ENCODE results near the gene PEPD. TPM values are rescaled to one million over a fixed set of nuclear protein-coding genes. Genes with fewer than 3 reads are reported as not detected.
"Not testable (repeated sequence)": the region's sequence is repeated elsewhere in the genome, so short reads cannot be mapped to it uniquely, and the experiment has no call there.

PEPD gene
- total RNA-seq, result 10 to 100 TPM; 18.7 to 25.7 TPM

DNA sequence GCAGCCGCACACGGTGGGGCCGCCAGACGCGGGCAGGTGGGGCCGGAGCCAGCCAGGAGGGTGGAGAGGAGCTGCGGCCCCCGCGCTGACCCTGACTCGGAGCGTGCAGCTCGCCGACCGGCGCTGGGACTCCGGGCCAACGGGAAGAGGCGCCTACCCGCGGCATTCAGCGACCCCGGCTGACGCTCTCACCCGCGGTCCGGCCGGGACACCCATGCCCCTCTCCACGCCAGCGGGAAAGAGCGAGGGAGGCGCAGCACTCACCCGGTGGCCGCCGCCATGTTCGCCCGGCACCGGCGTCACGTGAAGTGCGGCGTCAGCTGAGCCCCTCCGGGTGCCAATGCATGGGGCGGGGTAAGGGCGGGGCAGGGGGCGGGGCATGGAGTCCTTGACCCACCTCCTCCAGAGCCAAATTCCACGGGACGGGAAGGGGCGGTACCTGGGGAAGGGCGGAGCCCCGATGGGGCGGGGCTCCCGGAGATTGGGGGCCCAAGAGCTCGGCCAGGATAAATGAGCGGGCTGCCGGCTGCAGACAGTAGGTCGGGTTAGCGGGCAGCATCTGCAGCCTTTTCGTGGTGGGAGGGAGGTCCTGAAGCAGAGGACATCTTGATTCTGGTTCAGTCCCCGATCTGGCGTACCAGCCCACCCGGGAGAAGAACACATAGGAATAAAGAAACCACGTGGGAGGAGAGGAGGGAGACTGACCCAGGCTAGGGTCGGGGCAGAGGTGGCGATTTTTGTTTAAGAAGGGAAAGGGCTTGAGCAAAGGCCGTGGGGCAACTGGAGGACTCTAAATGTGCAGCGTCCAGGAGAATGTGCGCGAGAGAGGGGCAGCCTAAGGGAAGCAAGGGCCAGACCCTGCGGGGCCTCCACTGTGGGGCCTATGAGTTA lies at the start of gene PEPD:
Gene PEPD (minus strand): TSS at position 312 of the 891 bp plus-strand sequence. CDS start 31 bp downstream, at position 281.
- H3K27me3 Mint-ChIP-seq, result peaks cover 0 to under 1% of the 10 kb centered on the region in 2 donors
- peak; percentile 96 to 98 for ATAC-seq
- H3K27ac Mint-ChIP-seq, result peak within 1 kb of the TSS; percentile 21 to 59
- no peaks in the 10 kb centered on the region for H3K9me3 Mint-ChIP-seq
- no peaks in the 10 kb centered on the region for H3K36me3 Mint-ChIP-seq
- H3K4me1 Mint-ChIP-seq (ENCODE audit: low read depth in 2 of 2), result peaks cover 20 to 23% of the 10 kb centered on the region in 2 donors
- H3K4me3 Mint-ChIP-seq, result peak within 1 kb of the TSS; percentile 94
- peak; percentile 88 for DNase-seq (ENCODE audit: low spot score)

GRCh38 chr19:33569821-33570220 lies 48.2 kb upstream of the PEPD start:
- DNase-seq (ENCODE audit: low spot score) (peak; percentile 13), ATAC-seq (no peak)
- Mint-ChIP-seq H3K36me3 (peaks cover 11% of the 10 kb centered on the region), H3K4me1 (ENCODE audit: low read depth in 2 of 2) (no peaks in the 10 kb centered on the region), H3K27me3 (peaks cover 37 to 76% of the 10 kb centered on the region in 2 donors), H3K27ac (no peak overlapping the region), H3K9me3 (peaks cover 8% of the 10 kb centered on the region), H3K4me3 (no peak overlapping the region)

- ATAC-seq, result no peak
- Mint-ChIP-seq H3K4me3 (no peak overlapping the region), H3K4me1 (ENCODE audit: low read depth in 2 of 2) (no peaks in the 10 kb centered on the region), H3K36me3 (no peaks in the 10 kb centered on the region), H3K9me3 (no peaks in the 10 kb centered on the region), H3K27me3 (peaks cover 34 to 75% of the 10 kb centered on the region in 2 donors), H3K27ac (no peak overlapping the region)
- peak; percentile 29 for DNase-seq (ENCODE audit: low spot score)
Measured at GRCh38 chr19:33568706-33569105, 47.1 kb upstream of the PEPD start.

DNA sequence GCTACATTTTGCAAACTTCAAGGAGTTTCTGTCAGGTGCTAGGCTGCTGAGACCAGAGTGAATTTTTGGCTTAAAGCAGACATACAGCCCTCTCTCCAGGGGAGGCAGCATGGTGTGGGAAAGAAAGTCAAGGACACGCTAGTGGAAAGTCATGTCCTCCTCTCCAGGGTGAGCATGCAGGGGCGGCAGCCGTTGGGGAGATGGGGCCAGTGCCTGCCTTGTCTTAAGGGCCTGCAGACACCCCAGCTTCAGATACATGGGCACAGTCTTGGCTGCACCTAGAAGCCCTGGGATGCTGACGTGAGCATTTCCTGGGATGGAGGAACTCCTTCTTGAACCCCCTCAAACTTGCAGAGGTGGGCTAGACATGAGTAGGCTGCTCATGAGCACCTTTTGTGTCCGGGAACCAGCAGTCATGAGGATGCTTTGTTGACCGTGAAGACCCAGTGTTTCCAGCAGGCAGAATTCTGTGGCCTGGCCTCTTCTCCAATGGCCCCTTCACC lies 43.3 kb upstream of the PEPD start:
- H3K27me3 Mint-ChIP-seq, result peaks cover 19 to 44% of the 10 kb centered on the region in 2 donors

DNA sequence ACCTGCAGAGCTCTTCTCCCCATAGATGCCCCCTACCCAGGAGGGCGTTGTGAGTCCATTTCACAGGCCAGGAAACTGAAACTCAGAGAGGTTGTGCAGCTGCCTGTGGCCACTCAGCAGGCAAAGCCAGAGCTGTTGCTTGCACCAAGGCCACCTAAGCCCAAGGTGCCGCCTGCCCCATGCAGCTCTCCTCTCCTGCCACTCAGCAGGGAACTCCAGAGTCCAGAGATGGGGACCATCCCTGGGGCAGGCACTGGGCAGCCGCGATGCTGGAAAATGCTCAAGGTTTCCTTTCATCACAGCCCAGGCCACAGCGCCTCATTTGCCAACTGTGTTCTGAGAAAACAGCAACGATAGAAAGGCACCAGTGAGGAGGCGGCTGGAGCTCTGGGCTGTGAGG lies 41.0 kb upstream of the PEPD start:
- Mint-ChIP-seq H3K36me3 (no peaks in the 10 kb centered on the region), H3K27ac (no peak overlapping the region), H3K9me3 (no peaks in the 10 kb centered on the region), H3K4me3 (no peak overlapping the region), H3K27me3 (peaks cover 10 to 38% of the 10 kb centered on the region in 2 donors), H3K4me1 (ENCODE audit: low read depth in 2 of 2) (no peaks in the 10 kb centered on the region)
- DNase-seq (ENCODE audit: low spot score) (no peak), ATAC-seq (no peak)

More for the DNA sequence above, 43.3 kb upstream of the PEPD start:
- Mint-ChIP-seq H3K4me3 (no peak overlapping the region), H3K9me3 (no peaks in the 10 kb centered on the region), H3K36me3 (no peaks in the 10 kb centered on the region), H3K4me1 (ENCODE audit: low read depth in 2 of 2) (no peaks in the 10 kb centered on the region), H3K27ac (no peak overlapping the region)
- no peak for ATAC-seq
- no peak for DNase-seq (ENCODE audit: low spot score)

DNA sequence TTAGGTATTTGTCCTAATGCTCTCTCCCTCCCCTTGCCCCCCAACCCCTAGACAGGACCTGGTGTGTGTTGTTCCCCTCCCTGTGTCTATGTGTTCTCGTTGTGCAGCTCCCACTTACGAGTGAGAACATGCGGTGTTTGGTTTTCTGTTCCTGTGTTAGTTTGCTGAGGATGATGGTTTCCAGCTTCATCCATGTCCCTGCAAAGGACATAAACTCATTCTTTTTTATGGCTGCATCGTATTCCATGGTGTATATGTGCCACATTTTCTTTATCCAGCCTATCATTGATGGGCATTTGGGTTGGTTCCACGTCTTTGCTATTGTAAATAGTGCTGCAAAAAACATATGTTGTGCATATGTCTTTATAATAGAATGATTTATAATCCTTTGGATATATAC lies 40.1 kb upstream of the PEPD start:
- H3K4me1 Mint-ChIP-seq (ENCODE audit: low read depth in 2 of 2); ATAC-seq; H3K9me3 Mint-ChIP-seq: not testable (repeated sequence)

DNA sequence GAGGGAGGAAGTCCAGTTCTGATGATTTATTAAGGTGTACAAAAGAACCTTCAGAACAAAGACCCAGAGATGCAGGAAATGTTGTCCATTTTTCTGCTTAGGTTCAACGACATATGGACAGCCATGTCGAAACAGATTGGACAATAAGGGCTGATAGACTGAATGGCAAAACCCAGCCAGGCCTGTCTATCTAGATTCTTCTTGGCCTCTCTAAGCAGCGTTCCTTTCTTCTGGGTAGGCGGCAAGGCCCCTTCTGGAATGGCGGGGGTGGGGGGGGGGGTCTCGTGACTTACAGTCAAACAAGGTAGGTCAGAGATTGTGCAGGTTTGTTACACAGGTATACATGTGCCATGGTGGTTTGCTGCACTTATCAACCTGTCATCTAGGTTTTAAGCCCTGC lies 39.7 kb upstream of the PEPD start:
- peaks cover 10 to 31% of the 10 kb centered on the region in 2 donors for H3K27me3 Mint-ChIP-seq

More for the DNA sequence above, 40.1 kb upstream of the PEPD start:
- H3K4me3 Mint-ChIP-seq; H3K27ac Mint-ChIP-seq; DNase-seq (ENCODE audit: low spot score); H3K36me3 Mint-ChIP-seq: not testable (repeated sequence)
- peaks cover 10 to 31% of the 10 kb centered on the region in 2 donors for H3K27me3 Mint-ChIP-seq

DNA sequence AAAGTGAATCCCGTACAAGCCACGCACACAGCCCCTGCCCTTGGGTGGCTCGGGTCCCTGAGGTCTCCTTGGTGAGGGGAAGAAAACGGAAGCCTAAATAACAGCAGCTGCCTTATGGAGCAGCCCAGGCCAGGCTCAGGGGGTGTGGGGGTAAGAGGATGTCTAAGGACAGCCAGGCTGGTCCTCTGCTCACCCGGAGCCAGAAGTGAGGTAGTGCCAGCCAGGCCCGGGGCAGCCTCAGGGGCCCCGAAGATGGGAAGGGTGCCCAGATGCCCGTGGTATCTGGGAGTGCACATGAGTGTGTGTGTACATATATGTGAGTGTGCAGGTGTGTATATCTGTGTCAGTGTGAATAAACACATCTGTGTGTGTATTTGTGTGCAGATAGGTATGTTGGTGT lies 38.4 kb upstream of the PEPD start:
- peak; percentile 16 to 25 for ATAC-seq
- Mint-ChIP-seq H3K27ac (no peak overlapping the region), H3K36me3 (no peaks in the 10 kb centered on the region), H3K4me1 (ENCODE audit: low read depth in 2 of 2) (no peaks in the 10 kb centered on the region), H3K27me3 (peaks cover 6 to 22% of the 10 kb centered on the region in 2 donors), H3K9me3 (no peaks in the 10 kb centered on the region), H3K4me3 (no peak overlapping the region)
- DNase-seq (ENCODE audit: low spot score), result no peak

More for the DNA sequence above, 39.7 kb upstream of the PEPD start:
- DNase-seq (ENCODE audit: low spot score), result no peak
- Mint-ChIP-seq H3K9me3 (no peaks in the 10 kb centered on the region), H3K4me3 (no peak overlapping the region), H3K4me1 (ENCODE audit: low read depth in 2 of 2) (no peaks in the 10 kb centered on the region), H3K36me3 (no peaks in the 10 kb centered on the region), H3K27ac (no peak overlapping the region)
- ATAC-seq, result no peak

GRCh38 chr19:33558856-33559255 lies 37.3 kb upstream of the PEPD start:
- Mint-ChIP-seq H3K4me3 (no peak overlapping the region), H3K36me3 (no peaks in the 10 kb centered on the region), H3K4me1 (ENCODE audit: low read depth in 2 of 2) (no peaks in the 10 kb centered on the region), H3K27me3 (peaks cover 3 to 14% of the 10 kb centered on the region in 2 donors), H3K9me3 (no peaks in the 10 kb centered on the region), H3K27ac (no peak overlapping the region)
- ATAC-seq (no peak), DNase-seq (ENCODE audit: low spot score) (no peak)

DNA sequence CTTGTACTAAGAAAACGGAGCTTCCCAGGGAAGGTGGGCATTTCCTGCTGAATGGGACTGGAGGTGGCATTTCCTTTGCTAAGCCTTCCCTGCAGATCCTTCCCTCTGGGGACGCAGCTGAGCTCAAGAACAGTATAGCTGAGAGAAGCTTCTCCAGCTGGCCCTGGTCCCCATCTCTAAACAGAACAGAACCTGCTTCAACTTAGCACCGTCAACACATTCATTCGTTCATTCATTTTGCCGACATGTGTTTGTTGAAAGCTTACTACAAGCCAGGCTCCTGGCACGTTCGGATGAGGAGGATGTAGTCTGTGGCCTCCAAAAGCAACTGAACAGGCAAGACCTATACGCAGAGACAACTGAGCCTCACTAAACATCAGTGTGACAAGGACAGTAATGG lies 36.6 kb upstream of the PEPD start:
- no peak for DNase-seq (ENCODE audit: low spot score)
- H3K27ac Mint-ChIP-seq, result no peak overlapping the region
- no peaks in the 10 kb centered on the region for H3K9me3 Mint-ChIP-seq
- ATAC-seq, result no peak
- no peak overlapping the region for H3K4me3 Mint-ChIP-seq
- no peaks in the 10 kb centered on the region for H3K4me1 Mint-ChIP-seq (ENCODE audit: low read depth in 2 of 2)
- H3K36me3 Mint-ChIP-seq, result no peaks in the 10 kb centered on the region
- peaks cover 3 to 14% of the 10 kb centered on the region in 2 donors for H3K27me3 Mint-ChIP-seq

DNA sequence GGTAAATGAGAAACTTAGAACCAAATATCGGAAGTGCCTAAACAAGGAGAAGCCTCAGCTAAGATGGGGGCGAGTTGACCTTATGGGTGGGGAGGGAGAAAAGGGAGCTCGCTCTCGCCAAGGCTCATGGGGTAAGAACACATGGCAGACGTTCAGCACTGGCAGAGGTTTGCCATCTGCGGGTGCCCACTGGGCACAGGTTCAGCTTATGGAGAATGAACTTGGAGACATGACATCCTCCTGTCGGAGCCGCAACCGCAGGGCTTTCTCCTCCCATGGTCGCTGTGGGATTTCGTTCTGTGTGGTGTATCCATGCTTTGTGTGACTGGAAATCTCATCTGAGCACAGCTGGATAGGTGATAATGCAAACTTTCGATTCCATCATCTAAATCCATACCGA lies 36.1 kb upstream of the PEPD start:
- DNase-seq (ENCODE audit: low spot score), result no peak
- H3K4me3 Mint-ChIP-seq, result no peak overlapping the region
- no peaks in the 10 kb centered on the region for H3K9me3 Mint-ChIP-seq
- H3K27me3 Mint-ChIP-seq, result peaks cover 3 to 14% of the 10 kb centered on the region in 2 donors
- H3K27ac Mint-ChIP-seq, result no peak overlapping the region
- no peak for ATAC-seq
- no peaks in the 10 kb centered on the region for H3K36me3 Mint-ChIP-seq
- H3K4me1 Mint-ChIP-seq (ENCODE audit: low read depth in 2 of 2), result no peaks in the 10 kb centered on the region

GRCh38 chr19:33557196-33557595 lies 35.6 kb upstream of the PEPD start:
- H3K27ac Mint-ChIP-seq, result no peak overlapping the region
- H3K27me3 Mint-ChIP-seq, result peaks cover 2 to 11% of the 10 kb centered on the region in 2 donors
- H3K4me1 Mint-ChIP-seq (ENCODE audit: low read depth in 2 of 2), result no peaks in the 10 kb centered on the region
- ATAC-seq, result no peak
- H3K4me3 Mint-ChIP-seq, result no peak overlapping the region
- H3K36me3 Mint-ChIP-seq, result no peaks in the 10 kb centered on the region
- H3K9me3 Mint-ChIP-seq, result no peaks in the 10 kb centered on the region
- DNase-seq (ENCODE audit: low spot score), result no peak

DNA sequence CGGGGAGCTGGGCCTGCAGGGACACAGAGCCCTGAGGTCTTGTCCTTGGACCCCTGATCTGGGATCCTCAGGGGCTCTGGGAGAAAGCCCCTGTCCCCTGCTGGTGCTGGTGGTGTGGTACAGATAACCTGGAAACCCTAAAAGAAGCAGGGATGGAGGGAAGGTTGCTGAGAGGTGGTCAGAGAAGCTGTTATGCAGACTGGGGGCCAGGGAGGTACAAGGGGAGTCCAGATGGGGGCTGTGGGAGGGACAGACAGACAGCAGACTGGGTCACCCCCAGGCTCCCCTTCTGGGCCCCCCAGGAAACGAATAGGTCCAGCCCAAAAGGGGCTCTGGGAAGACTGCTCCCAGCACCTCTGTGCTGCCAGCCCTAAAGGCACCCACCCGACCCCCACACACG lies 34.7 kb upstream of the PEPD start:
- Mint-ChIP-seq H3K36me3 (no peaks in the 10 kb centered on the region), H3K4me1 (ENCODE audit: low read depth in 2 of 2) (no peaks in the 10 kb centered on the region), H3K27ac (no peak overlapping the region), H3K4me3 (no peak overlapping the region), H3K9me3 (no peaks in the 10 kb centered on the region), H3K27me3 (peaks cover 0 to 7% of the 10 kb centered on the region in 2 donors)
- ATAC-seq (no peak), DNase-seq (ENCODE audit: low spot score) (no peak)

- H3K27me3 Mint-ChIP-seq; DNase-seq (ENCODE audit: low spot score); H3K36me3 Mint-ChIP-seq; H3K4me3 Mint-ChIP-seq; H3K9me3 Mint-ChIP-seq; H3K4me1 Mint-ChIP-seq (ENCODE audit: low read depth in 2 of 2); ATAC-seq; H3K27ac Mint-ChIP-seq: not testable (repeated sequence)
Measured at GRCh38 chr19:33555726-33556125, 34.1 kb upstream of the PEPD start.
